Kidney glomerular epithelial cell (primary cell): Measurements from ENCODE around the gene BUD31.
"Not testable (repeated sequence)": the region's sequence is repeated elsewhere in the genome, so short reads cannot be mapped to it uniquely, and the experiment has no call there.

ENCODE experiments used
- DNase-seq: peaks from one replicate; lab custom pipeline; 2025; lab: John Stamatoyannopoulos, UW

BUD31 gene

DNA sequence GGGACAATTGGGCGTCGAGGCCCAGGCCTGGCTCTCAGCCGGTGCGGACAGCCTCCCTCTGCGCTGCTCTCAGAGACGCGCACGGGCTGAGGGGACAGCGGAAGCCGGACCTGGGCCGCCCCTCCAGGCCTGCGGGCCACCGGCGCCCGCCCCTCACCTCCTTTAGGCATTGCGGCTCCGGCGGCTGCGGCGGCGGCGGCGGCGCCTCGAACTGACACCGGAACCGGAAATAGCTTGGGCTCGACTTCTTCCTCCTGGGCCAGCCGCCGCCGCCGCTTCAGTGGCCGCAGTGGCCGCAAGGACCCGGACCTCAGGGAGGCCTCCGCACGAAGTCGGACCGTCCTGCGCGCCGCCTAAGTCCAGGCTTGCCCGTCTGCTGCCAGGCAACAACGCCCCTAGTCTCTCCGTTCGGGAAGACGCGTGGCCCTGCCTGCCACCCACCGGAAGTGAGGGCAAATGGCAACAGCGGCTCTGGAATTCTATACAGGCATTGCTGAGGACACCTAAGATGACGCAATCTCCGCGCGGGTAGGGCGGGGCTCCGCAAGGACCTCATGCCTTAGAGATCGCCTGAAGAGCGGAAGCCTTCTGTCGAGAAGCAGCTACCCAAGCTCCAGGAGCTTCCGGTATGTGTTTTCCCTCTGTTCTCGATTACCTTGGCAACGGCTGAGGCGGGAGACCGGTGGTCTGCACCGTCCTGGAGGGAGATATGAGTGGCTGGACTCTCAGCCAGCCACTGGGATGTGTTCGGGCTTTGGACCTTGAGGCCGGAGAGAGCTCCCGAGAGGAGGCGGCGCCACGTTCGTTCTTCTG, at the start of gene BUD31, which contains the start of gene PDAP1:
Gene BUD31, plus strand, starts transcription at position 591 of the 813 bp plus-strand sequence. CDS start 2,124 bp downstream, outside the sequence.
Gene PDAP1, minus strand, starts transcription at position 219 of the 813 bp plus-strand sequence. Its CDS starts 49 bp downstream, at position 170.
- peak; percentile 91 for DNase-seq

DNA sequence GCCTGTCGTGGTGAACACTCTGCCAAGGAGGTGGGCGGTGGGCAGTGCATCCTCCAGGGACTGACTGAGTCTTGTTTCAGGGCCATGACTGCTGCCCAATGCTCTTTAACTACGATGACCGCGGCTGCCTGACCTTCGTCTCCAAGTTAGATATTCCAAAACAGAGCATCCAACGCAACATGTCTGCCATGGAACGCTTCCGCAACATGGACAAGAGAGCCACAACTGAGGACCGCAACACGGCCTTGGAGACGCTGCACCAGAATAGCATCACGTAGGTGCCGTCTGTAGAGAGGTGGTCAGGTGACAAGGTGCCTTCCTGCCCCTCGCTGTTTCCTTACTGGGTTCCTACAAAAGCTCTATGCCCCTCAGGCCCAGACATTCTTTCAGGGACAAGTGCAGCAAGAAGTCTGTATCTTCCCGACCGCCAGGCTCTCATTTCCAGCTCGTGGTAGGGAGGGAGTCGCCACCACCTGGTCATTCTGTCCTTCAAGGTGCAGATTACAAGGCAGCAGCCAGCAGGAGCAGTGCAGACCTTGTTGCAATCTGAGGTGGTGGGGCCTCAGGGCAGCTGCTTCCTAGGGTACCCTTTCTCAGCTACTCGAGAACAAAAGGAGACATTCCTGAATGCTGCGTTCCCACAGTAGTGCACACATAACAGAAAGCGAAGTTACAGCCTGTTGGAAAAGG, 49.2 kb upstream of the BUD31 start:
- no peak for DNase-seq

DNA sequence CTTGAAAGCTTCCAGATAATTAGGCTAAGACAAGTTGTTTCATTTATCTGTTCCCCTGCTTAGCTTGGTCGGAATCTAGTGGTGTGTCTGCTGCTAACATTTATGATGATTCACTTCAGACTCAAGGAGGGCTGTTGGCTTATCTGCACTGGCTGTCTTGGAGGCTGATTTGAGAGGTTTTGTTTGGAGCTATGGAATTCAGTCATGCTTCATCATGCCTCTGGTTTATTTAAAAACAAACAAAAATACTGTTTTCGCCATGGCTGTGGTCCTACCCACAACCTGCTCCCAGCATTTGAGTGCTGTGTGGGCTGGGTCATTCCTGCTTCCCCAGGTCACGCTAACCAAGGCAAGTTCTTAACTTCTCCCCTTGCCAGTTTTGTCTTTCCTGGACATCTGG, 46.0 kb upstream of the BUD31 start:
- no peak for DNase-seq

DNA sequence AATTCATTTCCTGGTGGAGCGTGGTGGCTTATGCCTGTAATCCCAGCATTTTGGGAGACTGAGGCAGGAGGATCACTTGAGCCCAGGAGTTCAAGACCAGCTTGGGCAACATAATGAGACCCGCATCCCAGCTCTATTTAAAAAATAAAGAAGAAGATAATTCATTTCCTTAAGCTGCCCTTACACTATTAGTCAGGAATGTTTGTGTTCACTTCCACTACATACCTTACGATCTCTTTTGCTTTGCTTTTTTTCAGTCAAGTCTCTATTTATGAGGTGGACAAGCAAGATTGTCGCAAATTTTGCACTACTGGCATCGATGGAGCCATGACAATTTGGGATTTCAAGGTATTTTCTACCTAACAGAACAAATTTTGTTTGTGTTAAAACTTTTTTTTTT, 45.5 kb upstream of the BUD31 start:
- no peak for DNase-seq

DNA sequence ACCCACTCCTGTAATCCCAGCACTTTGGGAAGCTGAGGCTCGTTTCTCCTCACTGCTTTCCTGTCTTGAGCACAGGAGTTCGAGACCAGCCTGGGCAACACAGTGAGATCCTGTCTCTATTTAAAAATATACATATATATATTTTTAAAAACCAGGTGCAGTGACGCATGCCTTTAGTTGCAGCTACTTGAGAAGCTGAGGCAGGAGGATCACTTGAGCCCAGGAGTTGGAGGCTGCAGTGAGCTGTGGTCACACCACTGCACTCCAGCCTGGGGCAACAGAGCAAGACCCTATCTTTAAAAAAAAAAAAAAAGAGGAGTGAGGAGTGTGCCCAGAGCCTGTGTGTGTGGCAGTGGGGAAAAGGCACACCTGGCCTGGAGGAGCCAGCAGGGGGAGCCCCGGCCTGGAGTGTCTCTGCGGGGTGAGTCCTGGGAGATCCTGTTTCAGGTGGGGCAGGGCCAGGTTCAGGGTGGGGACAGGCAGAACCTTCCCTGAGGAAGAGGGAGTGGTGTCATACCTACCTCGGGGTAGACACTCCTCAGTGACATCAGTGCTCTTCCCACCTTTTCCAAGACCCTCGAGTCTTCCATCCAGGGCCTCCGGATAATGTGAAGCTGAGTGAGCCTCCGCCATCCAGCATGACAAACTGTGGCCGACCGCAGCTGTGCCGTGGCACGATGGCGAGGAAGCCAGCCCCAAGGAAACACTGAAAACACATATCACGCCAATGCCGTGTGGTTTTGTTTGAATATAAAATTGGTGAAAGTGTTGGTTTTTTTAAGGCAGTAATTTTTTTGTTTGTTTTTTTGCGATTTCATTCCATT, 43.2 kb upstream of the BUD31 start:
- DNase-seq: no peak

DNA sequence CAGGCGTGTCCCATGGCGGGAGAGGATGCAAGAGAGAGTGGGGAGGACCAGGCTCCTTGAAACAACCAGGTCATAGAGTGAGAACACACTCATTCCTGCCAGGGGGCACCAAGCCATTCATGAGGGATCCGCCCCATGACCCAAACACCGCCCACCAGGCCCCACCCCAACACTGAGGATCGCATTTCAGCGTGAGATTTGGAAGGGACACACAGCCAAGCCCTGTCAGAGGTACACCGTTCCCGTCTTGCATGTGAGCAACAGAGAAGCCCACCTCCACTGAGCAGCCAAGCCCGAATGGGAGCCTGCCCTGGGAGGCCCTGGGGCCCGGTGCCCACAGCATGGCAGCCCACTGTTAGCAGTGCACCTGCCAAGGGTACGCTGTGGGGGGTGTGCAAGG, 42.1 kb upstream of the BUD31 start:
- no peak for DNase-seq

DNA sequence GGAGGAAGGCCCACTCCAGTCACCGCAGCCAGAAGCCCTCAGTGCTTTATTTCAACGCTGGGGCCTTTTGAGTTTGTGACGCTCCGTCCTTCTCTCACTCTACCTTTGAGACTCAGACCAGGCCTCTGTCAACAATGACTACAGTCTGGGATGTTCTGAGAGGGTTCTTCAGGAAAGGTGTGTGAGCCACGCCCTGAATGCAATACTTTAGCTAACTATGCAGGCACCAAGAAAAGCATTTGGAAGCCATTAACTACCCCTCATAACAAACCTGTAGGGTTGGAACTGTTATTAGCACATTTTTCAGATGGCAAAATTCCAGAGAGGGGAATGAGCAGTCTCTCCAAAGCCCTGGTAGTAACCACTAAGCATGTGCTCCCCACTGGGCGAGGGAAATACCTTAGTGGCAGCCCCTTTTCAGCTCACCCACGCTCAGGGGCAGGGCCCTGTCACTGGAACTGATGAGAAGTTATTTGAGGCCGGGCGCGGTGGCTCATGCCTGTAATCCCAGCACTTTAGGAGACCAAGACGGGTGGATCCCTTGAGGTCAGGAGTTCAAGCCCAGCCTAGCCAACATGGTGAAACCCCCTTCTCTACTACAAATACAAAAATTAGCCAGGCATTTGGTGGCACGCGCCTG, 39.9 kb upstream of the BUD31 start:
- no peak for DNase-seq

DNA sequence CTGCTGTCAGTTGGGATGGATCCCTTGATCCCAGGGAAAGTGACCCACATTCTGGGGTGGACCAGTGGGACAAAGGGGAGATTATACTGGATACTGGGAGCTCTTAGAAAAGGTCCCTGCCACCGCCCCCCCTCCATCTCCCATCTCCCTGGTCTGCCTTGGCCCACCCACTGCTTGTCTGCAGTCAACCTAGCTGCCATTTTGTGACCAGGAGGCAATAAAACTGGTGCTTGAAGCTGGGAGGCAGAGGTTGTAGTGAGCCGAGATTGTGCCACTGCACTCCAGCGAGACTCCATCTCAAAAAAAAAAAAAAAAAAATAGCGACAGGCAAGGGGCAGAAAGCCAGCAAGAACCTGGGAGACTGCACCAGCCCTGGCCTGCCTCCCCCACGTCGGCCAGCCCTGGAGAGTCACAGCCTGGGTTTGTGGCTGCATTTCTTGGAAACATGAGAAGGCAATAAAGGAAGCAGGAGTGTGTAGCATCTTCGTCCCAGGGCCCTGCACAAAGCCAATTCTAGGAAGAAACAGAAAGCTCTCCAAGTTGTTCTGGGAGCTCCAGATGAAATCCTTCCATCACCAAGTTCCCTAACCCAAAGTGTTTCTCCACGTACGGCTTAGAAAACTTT, 38.9 kb upstream of the BUD31 start:
- peak; percentile 22 for DNase-seq

DNA sequence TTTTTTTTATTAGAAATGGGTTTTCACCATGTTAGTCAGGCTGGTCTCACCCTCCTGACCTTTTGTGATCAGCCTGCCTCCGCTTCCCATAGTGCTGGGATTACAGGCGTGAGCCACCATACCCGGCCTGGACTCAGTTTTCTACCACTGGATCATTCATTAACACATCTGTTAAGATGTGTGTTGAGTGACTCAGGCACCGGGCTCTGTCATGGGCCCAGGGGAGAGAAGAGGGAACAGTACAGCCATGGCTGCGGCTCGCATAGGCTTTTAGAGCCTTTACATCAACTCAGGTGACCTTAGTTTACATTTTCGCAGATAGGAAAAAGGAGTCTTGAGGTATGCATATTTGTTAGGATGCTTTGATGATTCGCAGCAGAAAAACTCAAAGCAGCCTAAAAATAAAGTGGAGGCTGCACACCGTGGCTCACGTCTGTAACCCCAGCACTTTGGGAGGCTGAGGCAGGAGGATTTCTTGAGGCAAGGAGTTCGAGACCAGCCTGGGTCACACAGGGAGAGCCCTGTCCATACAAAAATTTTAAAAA, 37.3 kb upstream of the BUD31 start:
- DNase-seq: no peak

DNA sequence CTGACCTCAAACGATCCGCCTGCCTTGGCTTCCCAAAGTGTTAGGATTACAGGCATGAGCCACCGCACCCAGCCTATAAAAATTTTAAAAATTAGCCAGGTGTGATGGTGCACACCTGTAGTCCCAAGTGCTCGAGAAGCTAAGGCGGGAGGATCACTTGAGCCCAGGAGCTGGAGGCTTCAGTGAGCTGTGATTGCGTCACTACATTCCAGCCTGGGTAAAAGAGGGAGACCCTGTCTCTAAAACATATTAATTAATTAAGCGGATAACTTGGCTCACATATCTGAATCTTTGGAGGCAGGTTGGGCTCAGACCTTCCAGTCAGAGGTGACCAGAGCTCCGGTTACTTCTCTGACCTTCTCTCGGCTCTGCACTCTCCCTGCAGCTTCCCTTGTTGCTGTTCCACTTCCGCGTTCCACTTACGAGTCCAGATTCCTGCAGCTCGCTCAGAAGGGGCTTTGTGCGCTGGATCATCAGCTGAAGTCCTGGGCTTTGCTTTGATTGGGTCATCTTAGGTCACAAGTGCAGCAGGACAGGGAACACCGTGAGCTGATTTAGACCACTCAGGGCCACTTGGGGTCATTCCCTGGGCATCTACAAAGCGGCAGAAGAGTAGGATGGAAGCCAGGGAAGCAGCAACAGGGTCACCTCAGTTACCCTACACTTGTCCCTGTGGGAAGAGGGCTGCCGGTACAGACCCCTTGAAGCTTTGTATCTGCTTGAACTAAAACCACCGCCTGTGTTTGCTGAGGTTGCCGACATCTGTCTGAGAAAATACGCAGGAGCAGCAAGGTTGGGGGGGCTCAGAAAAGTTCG, 36.3 kb upstream of the BUD31 start:
- peak; percentile 85 for DNase-seq

DNA sequence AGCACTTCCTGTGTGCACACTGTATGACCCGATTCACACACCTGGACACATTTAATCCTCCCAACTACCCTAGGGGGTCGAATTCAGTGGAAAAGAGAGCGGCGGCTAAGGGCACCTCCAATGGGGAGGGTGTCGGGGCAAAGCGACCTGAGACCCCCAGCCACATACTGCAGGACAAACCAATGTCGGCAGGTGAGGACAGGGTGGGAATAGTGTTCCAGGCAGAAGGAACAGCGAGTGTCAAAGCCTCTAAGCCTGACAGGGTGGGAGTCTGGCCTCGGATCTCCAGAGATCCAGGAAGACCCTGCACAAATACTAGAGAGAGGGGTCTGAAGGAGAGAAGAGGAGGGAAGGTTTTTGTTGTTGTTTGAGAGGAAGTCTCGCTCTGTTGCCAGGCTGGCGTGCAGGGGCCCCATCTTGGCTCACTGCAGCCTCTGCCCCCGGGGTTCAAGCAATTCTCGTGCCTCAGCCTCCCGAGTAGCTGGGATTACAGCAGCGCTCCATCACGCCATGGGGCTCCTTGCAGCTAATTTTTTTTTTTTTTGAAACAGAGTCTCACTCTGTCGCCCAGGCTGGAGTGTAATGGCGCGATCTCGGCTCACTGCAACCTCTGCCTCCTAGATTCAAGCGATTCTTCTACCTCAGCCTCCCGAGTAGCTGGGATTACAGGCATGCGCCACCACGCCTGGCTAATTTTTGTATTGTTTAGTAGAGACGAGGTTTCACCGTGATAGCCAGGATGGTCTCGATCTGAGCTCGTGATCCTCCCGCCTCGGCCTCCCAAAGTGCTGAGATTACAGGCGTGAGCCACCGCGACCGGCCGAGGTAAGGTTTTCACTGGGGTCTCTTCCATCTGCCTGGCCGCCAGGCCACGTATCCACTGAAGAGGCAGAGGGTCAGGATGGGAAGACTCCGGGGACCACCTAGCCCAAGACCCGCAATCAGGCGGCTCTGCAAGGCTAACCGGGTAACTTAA, 35.4 kb upstream of the BUD31 start:
- no peak for DNase-seq

DNA sequence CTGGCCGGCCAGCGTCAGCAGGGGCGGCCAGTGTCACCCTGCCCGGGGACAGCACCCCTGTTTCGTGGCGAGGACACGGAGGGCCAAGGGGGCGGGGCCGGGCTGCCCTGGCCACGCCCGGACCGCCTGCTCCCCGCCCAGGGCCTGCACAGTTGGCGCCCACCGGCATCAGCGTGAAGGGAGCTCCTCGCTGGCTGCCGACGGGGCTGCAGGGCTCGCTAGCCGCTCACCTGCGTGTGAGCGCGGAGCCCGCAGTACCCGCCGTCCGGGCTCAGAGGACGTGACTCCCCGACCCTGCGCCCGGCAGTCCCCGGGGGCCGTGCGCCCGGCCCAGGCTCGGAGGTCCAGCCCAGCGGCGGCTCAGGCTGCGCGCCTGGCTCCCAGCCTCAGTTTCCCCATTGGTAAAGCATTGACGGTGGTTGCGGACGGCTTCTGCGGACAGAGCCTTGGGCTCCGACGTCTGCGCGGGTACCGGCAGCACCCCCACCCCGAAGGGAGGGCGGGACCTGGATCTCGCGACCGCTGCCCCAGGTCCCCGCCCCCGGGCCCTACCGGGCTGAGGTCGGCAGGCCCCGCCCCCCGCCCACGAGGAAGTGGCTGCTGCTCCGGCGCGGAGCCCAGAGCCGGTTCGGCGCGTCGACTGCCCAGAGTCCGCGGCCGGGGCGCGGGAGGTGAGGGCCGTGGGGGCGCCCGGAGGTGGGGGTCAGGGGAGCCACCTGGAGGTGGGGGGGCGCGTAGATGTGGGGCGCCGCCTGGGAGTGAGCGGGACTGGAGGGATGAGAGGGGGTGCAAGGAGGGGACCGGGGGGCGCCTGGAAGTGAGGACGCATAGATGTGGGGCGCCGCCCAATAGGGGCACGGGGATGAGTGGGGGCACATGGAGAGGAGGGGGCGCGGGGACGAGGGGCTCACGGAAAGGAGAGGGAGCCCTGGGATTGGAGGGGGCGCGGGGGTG, 34.4 kb upstream of the BUD31 start, which contains the start of gene ARPC1B:
Gene ARPC1B, plus strand, starts transcription at position 620 of the 954 bp plus-strand sequence. CDS start 10,985 bp downstream, outside the sequence.
- DNase-seq: peak; percentile 37

DNA sequence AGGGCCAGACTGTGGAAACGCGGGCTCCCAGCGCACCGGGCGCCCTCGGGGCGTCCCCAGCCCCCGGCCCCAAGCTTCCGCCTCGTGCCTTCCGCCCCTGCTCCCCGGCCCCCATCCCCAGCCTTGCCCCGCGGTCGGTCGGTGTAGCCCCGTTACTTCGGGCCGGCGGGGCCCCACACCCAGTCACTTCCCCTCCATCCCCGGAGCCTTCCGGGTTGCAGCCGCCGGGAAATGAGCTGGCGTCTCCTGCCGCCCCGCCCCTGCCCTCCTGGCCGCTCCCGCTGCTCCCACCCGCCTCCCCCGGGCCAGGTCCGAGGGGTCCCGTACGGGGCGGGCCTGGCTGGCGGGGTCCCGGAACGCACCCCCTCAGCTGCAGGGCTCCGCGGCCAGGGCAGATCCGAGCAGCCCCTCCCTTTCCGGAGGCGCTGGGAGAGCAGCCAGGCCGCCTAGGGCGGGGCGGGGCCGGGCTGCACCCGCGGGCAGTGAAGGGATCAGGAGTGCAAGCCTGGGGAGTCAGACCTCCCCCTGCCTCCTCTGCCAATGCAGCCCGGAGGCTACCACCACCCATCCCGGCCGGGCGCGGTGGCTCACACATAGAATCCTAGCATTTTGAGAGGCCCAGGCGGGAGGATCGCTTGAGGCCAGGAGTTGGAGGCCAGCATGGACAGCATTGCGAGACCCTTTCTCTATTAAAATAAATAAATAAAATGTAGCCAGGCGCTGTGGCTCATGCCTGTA, 33.5 kb upstream of the BUD31 start:
- DNase-seq: peak; percentile 36

DNA sequence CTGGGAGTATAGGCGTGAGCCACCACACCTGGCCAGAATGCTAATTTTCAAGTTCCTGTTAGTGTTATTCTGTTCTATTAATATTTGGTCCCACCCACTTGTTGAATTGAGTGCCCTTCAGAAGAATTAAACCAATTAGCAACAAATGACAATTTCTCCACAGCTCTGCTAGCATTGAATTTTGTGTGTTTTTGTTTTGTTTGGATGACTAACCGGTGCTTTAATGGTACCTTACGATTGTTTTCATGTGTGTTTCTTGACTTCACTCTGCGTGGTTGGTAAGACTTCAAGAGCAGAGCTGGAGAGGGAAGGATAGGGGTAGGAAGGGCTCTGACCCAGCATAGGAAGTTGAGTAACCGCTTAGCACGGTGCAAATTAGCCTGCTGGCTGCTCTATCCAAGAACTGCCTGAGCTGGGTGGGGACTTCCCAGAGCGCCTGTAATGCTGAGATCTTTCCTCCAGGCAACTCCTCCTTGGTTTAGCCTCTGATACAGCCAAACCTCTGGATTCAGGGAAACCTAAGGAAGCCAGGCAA, 29.7 kb upstream of the BUD31 start:
- DNase-seq: peak; percentile 72

DNA sequence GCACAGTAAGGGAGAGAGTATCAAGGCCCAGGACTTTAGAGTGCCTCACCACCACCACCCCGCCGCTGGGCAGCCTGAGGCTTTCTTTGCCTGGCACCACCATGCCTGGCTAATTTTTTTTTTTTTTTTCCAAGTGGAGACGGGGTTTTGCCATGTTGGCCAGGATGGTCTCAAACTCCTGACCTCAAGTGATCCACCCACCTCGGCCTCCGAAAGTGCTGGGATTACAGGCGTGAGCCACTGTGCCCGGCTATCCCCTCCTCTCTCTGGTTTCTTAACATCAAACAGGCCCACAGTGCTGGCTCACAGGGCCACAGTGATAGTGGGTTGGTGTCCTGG, 29.1 kb upstream of the BUD31 start:
- DNase-seq: not testable (repeated sequence)

DNA sequence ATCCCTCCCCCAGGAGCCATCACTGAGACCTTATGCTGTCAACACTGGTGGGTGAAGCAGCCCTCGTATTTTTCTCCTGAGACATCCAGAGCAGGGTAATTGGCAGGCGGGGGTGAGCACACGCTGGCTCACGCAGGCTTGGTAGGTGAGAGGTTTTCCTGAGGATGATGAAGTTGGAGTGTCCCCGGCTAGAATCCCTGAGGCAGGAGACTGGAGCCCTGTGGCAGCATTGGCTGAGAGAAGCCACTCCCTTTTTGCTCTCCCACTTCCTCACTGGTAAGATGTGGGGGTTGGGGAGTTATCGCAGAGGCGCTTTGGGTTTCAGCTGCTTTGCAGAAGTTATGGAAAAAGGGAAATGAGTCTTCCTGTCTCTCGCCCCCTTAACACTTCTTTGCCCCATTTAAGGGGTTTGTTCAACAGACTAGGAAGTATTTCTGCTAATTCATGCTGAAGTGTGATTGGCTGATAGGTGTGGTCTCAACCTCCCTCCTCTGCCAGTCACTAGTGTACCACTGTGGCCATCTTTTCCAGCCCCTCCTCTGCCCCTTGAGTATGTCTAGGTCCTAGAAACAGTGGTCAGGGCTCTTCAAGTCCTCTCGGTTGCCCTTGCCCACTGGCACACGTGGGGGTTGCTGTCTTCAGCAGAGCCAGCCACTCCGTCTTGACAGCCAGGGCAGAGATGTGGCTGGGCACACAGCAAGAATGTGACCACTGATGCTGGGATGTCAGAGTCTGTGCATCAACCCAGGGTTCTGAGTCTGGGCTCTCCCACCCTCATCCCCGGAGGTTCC, 28.5 kb upstream of the BUD31 start:
- DNase-seq: no peak
